Gastroesophageal sphincter (tissue), 4 donors: ENCODE data around the gene TBX1. TPM values are rescaled to one million over a fixed set of nuclear protein-coding genes. Genes with fewer than 3 reads are reported as not detected.

ENCODE experiments used
- ATAC-seq: fragments of 150-250 bp; one replicate; pipeline ENCODE4 v1.9.1; 2016; ENCODE audit warnings: mild to moderate bottlenecking, moderate library complexity
- H3K27ac ChIP-seq, 4 donors: fragments of 200-600 bp; sonication (generic) in 3 of 4; 1 replicate in 3 of 4; 2 replicates in 1 of 4; pipeline ENCODE4 v1.5.1; 2016 to 2019
- H3K27me3 ChIP-seq: fragments of 200-600 bp; sonication (generic); one replicate; pipeline ENCODE4 v1.5.1; 2019
- H3K36me3 ChIP-seq, 2 donors: fragments of 200-600 bp; sonication (generic); one replicate each; pipeline ENCODE4 v1.5.1; 2019; ENCODE audit warnings: control low read depth in 1 of 2
- H3K4me1 ChIP-seq, 3 donors: fragments of 200-600 bp; sonication (generic); 1 replicate in 2 of 3; 2 replicates in 1 of 3; pipeline ENCODE4 v1.5.1; 2016 to 2019; ENCODE audit warnings: control low read depth in 2 of 3
- H3K4me3 ChIP-seq, 2 donors: fragments of 200-600 bp; sonication (generic); one replicate each; pipeline ENCODE4 v1.5.1; 2019; ENCODE audit warnings: mild to moderate bottlenecking in 1 of 2, moderate library complexity in 1 of 2
- H3K9me3 ChIP-seq, 3 donors: fragments of 200-600 bp; sonication (generic); one replicate each; pipeline ENCODE4 v1.5.1; 2017 to 2019; ENCODE audit warnings: control low read depth in 2 of 3
- EP300 ChIP-seq: sonication (generic); formaldehyde crosslinking; IDR thresholded peaks from one replicate; pipeline ENCODE4 v1.6.1; 2017; ENCODE audit warnings: antibody characterized with exemption, mild to moderate bottlenecking
- POLR2A ChIP-seq, 2 donors: fragments of 450-650 bp; IDR thresholded peaks; one replicate each; pipeline ENCODE4 v1.6.1; 2017; ENCODE audit warnings: antibody characterized with exemption in 2 of 2, mild to moderate bottlenecking in 2 of 2, moderate library complexity in 1 of 2
- POLR2AphosphoS5 ChIP-seq: sonication (generic); formaldehyde crosslinking; IDR thresholded peaks from one replicate; pipeline ENCODE4 v1.6.1; 2017; ENCODE audit warnings: antibody characterized with exemption
- WGBS, 2 donors: methylation state at CpG; one replicate each; pipeline ENCODE4 v1.1.5; 2018; ENCODE audit warnings: low coverage in 1 of 2; 5-methylcytosine and 5-hydroxymethylcytosine counted together
- total RNA-seq, 4 donors: library from RNA; depleted of rRNA; stranded (reverse); fragments of >200 nt; gene quantifications; one replicate each; pipeline ENCODE4 v1.1.0, GENCODE V29; 2016
- TF ChIP-seq, protein P1 (sequence below), 4 experiments: fragments of 200-600 bp in 2 of 4; fragments of 450-650 bp in 2 of 4; sonication (generic) in 1 of 4; IDR thresholded peaks; one replicate each; pipeline ENCODE4 v1.5.1; 2017 to 2019; ENCODE audit warnings: antibody characterized with exemption in 4 of 4, mild to moderate bottlenecking in 2 of 4, moderate library complexity in 2 of 4

TBX1 gene
- total RNA-seq, 4 donors from 2014 or later = 0.31 to 2.7 (median 1.2) TPM

DNA sequence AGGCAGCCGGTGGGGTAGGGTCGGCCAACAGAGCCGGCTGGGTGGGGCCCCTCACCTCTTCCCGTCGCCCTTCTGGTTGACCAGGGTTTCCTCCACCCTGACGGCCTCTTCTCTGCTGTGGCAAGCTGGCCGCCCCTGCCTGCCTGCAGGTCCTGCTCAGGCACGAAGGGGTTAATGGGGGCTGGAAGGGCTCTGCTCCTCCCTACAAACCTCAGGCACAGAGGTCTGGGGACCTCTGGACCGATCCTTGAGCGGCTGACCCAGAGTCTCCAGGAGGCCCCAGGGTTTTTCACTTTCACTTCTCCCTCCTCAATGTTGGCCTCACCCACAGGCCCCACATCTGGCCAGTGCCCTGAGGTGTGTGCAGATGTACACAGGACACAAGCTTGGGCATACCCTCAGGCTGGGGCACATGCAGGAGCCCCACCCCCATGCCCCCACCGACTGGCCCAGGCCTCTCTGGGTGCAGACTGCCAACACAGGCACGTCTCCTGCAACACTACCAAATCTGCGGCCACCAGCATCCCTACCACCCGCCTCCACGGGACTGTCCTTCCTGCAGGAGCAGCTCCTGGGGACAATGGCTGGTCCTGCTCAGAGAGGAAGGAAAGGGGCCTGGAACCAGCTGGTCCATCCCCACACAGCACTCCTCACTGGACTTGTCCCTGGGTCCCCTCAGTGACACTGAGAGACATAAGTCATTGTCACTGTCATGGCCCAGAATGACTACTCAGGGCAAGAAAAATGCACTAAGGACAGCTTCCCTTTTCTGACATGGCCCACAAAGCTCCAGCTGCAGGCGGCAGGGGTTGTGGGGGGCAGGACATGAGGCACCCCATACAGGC lies 3.2 kb upstream of the TBX1 start:
- Histone ChIP-seq H3K27ac (no peak overlapping the region), H3K4me3 (peak overlapping the region in 1 of 2 donors; percentile 34), H3K36me3 (no peaks in the 10 kb centered on the region), H3K27me3 (peaks cover 94% of the 10 kb centered on the region), H3K4me1 (peaks cover 0 to 58% (median 23%) of the 10 kb centered on the region in 3 donors), H3K9me3 (no peaks in the 10 kb centered on the region)
- WGBS, 2 donors = 50% methylated on average over 2 of the region's 16 CpGs; no CpG with 5 or more reads in 1 of the 2 donors
- no peak for ATAC-seq
- TF ChIP-seq POLR2AphosphoS5 (no peak), POLR2A (IDR thresholded peaks at IDR 0.05) (no peak), EP300 (no peak)

DNA sequence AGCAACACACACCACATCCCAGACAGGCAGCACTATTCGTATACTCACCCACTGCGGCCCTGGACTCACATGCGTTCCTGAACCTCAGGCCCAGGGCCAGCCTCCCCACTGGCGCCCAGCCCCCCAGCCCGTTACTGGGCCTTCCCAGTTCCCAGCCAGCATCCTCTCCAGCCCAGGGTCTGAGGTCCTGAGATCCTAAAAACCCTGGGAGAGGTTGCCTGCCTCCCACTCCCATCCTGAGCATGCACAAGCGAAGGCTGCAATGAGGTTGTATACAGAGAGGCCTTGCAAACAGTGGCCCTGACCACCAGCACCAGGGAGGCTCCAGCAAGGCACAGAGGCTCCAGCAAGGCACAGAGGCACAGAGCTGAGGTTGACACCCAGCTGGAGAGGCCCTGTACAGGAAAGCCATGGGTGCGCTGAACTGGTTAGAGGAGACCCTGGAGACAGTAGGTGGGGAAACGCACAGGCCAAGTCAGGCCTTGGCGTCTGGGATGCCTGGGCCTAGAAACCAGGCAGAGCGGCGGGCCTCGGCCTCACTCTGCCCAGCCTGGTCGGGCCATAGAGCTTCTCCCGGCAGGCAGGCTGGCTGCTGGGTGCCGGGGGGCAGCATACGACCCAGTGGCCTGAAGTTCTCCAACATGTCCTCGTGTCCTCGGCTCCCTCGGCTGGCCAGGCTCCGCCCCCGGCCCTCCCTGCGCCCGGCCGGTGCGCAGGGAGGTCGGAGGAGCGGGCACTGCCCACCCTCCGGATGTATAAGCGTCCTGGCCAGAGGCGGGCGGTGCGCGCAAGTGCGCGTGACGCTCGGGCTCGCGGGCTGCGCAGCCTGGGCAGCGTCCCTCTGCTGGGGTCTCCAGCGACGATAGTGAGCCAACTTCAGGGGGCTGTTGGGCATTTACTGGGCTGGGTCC lies 2.3 kb upstream of the TBX1 start:
- H3K9me3 ChIP-seq = no peaks in the 10 kb centered on the region
- peaks cover 95% of the 10 kb centered on the region for H3K27me3 ChIP-seq
- no peak overlapping the region for H3K27ac ChIP-seq
- H3K4me1 ChIP-seq = peaks cover 0 to 58% (median 23%) of the 10 kb centered on the region in 3 donors
- no peak for TF ChIP-seq EP300
- no peak for TF ChIP-seq POLR2AphosphoS5
- TF ChIP-seq, protein P1, sequence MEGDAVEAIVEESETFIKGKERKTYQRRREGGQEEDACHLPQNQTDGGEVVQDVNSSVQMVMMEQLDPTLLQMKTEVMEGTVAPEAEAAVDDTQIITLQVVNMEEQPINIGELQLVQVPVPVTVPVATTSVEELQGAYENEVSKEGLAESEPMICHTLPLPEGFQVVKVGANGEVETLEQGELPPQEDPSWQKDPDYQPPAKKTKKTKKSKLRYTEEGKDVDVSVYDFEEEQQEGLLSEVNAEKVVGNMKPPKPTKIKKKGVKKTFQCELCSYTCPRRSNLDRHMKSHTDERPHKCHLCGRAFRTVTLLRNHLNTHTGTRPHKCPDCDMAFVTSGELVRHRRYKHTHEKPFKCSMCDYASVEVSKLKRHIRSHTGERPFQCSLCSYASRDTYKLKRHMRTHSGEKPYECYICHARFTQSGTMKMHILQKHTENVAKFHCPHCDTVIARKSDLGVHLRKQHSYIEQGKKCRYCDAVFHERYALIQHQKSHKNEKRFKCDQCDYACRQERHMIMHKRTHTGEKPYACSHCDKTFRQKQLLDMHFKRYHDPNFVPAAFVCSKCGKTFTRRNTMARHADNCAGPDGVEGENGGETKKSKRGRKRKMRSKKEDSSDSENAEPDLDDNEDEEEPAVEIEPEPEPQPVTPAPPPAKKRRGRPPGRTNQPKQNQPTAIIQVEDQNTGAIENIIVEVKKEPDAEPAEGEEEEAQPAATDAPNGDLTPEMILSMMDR (IDR thresholded peaks at IDR 0.05) = no peak
- TF ChIP-seq POLR2A (IDR thresholded peaks at IDR 0.05) = no peak
- ATAC-seq = no peak
- no peaks in the 10 kb centered on the region for H3K36me3 ChIP-seq
- H3K4me3 ChIP-seq = peak overlapping the region in 1 of 2 donors; percentile 37
- 83 to 100% methylated on average over 1 to 2 of the region's 43 CpGs for WGBS, 2 donors

DNA sequence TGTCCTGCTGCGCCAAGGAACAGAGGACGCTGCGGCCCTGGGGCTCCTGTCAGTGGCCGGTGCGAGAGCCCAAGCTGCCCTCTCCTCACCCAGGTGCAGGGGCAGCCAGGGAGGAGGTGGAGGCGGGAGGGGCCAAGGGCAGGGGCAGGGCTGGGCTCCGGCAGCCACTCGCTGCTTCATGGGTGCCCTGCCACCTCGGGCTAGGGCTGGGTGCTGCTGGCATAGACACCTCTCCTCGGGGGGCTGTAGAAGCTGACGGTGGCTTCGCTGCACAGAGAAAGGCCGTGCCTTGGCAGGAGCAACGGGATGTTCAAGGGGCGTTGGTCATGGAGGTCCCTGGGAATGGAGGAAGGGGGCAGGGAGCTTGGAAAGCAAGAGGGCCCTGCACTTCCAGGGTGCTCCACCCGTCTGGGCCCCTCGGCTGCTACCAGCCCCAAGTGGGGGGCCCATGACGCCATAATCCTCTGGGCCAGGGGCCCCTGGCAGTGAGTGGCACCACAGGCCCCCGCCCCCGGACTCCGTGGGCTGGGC lies 1.6 kb upstream of the TBX1 start:
- H3K4me1 ChIP-seq = peaks cover 0 to 58% (median 23%) of the 10 kb centered on the region in 3 donors
- no CpG with 5 or more reads among the region's 21 CpGs for WGBS, 2 donors
- H3K27ac ChIP-seq = no peak overlapping the region
- TF ChIP-seq POLR2A (IDR thresholded peaks at IDR 0.05) (no peak), EP300 (no peak), POLR2AphosphoS5 (no peak)
- TF ChIP-seq, protein P1 (IDR thresholded peaks at IDR 0.05) = no peak
- H3K36me3 ChIP-seq = no peaks in the 10 kb centered on the region
- H3K4me3 ChIP-seq = peak overlapping the region in 1 of 2 donors; percentile 37
- peaks cover 95% of the 10 kb centered on the region for H3K27me3 ChIP-seq
- no peak for ATAC-seq
- no peaks in the 10 kb centered on the region for H3K9me3 ChIP-seq

DNA sequence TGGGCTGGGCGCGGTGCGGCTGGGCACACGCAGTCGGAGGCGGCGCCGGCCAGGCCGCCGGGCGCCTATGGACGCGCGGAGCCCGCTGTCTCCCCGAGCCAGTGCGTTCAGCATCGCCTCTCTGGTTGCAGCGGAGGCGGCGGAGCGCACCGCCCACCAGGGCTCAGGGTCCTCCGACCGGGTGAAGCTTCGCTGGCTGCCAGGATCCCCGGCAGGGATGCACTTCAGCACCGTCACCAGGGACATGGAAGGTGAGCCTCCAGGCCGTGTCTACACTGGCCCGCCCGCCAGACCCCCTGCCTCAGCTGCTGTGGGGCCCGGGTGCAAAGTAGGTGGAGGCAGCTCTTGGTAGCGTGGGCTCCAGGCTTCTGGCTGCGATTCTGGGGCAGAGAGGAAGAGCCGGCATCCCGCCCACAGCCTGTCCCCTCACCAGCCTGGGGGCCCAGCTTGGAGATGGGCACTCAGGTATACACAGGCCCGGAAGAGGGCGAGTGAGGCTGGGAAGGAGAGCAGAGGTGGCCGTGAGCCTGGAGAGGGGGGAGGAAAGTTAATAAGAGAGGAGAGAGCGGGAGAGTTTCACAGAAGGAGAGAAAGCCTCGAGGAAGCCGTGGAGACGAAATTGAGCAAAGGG lies 1.0 kb upstream of the TBX1 start:
- H3K27me3 ChIP-seq = peaks cover 95% of the 10 kb centered on the region
- ATAC-seq = no peak
- H3K4me3 ChIP-seq = peak overlapping the region in 1 of 2 donors; percentile 37
- H3K27ac ChIP-seq = no peak overlapping the region
- H3K36me3 ChIP-seq = no peaks in the 10 kb centered on the region
- no peak for TF ChIP-seq EP300
- no peak for TF ChIP-seq POLR2A (IDR thresholded peaks at IDR 0.05)
- no peak for TF ChIP-seq POLR2AphosphoS5
- TF ChIP-seq, protein P1 (IDR thresholded peaks at IDR 0.05) = no peak
- WGBS, 2 donors = 7 to 15% methylated on average over 5 of the region's 43 CpGs
- H3K9me3 ChIP-seq = no peaks in the 10 kb centered on the region
- H3K4me1 ChIP-seq = peaks cover 0 to 57% (median 23%) of the 10 kb centered on the region in 3 donors
